Left ventricle myocardium superior (tissue), 1 donor: ENCODE measurements around the gene TM4SF4. TPM values are rescaled to one million over a fixed set of nuclear protein-coding genes. Genes with fewer than 3 reads are reported as not detected.

ENCODE experiments used
- ATAC-seq: fragments of 200-7000 bp; cut with Tn5 transposase; one replicate; pipeline ENCODE4 v1.9.1; 2020; ENCODE audit warnings: mild to moderate bottlenecking, moderate library complexity
- DNase-seq: peaks from one replicate; pipeline ENCODE4 v3.0.0-alpha.2; 2020
- intact Hi-C: fragments of 100-400 bp; cut with micrococcal nuclease; formaldehyde crosslinking; loops from one replicate; pipeline ENCODE4 v1.11.0; 2022
- total RNA-seq: library from RNA; stranded (reverse); fragmentation: NEBNext Ultra II Directional; extraction: Animal tissue kit (Norgen Biotek cat#: 25700); gene quantifications from one replicate; pipeline ENCODE4 v1.2.1, GENCODE V29; 2021
- donor health status: DM: no; HTN: yes; CAD: no; lungs with severe emphysema.

TM4SF4 gene
- total RNA-seq, 1 donor from 2014 or later, result not detected

GRCh38 chr3:149476225-149476624, 1.7 kb downstream of the TM4SF4 start:
- ATAC-seq (no peak), DNase-seq (no peak)

GRCh38 chr3:149479621-149480325, 5.3 kb downstream of the TM4SF4 start:
- intact Hi-C loops, result loop anchor here (5.0 to 10.0 kb wide), 2 partner anchors 87 to 355 kb away; partner anchors contain the start of gene HPS3
- peak; percentile 51 for ATAC-seq
- no peak for DNase-seq

More at GRCh38 chr3:149476225-149476624, 1.7 kb downstream of the TM4SF4 start:
- intact Hi-C loops, result loop anchor here (10.0 kb wide), 1 partner anchor 351 kb away; the partner anchor contains the start of gene HPS3

- ATAC-seq (peak; percentile 98), DNase-seq (peak; percentile 75)
- intact Hi-C loops, result loop anchor here (5.0 kb wide), 1 partner anchor 88 kb away; no protein-coding TSS in a partner anchor
Measured at GRCh38 chr3:149480326-149481017, 6.0 kb downstream of the TM4SF4 start.

- no peak for ATAC-seq
- intact Hi-C loops, result loop anchor here (5.0 kb wide), 1 partner anchor 89 kb away; no protein-coding TSS in a partner anchor
Measured at GRCh38 chr3:149481056-149481455, 6.6 kb downstream of the TM4SF4 start.

GRCh38 chr3:149481491-149481890, 7.0 kb downstream of the TM4SF4 start:
- intact Hi-C loops, result loop anchor here (5.0 kb wide), 1 partner anchor 89 kb away; no protein-coding TSS in a partner anchor
- DNase-seq (no peak), ATAC-seq (no peak)

More at GRCh38 chr3:149481056-149481455, 6.6 kb downstream of the TM4SF4 start:
- DNase-seq, result no peak

- DNase-seq, result no peak
- intact Hi-C loops, result no loop called here
- ATAC-seq, result no peak
Measured at GRCh38 chr3:149486726-149487125, 12.2 kb downstream of the TM4SF4 start.

GRCh38 chr3:149487598-149488197, 13.2 kb downstream of the TM4SF4 start:
- ATAC-seq, result no peak
- DNase-seq, result no peak
- intact Hi-C loops, result no loop called here

DNA sequence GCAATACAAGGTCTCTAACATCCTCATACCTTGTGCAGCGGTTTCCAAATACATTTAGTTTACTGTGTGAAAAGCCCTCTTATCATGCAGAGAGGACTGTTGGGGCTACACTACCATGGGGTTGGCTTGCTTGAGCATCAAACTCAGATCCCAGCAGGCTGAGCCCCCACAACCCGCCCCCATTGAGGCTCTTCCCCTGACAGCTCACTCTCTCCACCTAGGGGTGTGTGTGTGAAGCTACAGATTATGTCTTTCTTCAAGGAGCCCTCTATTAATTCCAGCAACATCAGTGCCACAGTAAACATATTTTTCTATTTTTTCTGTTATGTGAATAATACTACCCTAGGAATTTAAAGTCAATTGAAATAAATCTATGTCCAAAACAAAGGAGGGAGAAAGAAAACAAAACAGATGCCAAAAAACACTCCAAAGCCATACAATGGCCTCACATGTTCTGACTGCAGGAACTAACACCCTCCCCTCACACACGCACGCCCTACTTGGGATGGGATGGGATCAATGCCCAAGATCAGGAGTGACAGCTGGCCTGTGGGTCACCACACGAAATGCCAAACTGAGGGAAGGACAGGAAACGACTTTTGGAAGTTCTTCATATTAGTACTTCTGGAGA, 14.7 kb downstream of the TM4SF4 start:
- DNase-seq, result no peak
- ATAC-seq, result no peak
- intact Hi-C loops, result no loop called here

- intact Hi-C loops, result no loop called here
- no peak for DNase-seq
Measured at GRCh38 chr3:149490260-149490971, 15.9 kb downstream of the TM4SF4 start.

GRCh38 chr3:149493315-149494021, 19.0 kb downstream of the TM4SF4 start:
- DNase-seq, result no peak
- ATAC-seq, result no peak
- intact Hi-C loops, result no loop called here

More at GRCh38 chr3:149490260-149490971, 15.9 kb downstream of the TM4SF4 start:
- ATAC-seq, result no peak

DNA sequence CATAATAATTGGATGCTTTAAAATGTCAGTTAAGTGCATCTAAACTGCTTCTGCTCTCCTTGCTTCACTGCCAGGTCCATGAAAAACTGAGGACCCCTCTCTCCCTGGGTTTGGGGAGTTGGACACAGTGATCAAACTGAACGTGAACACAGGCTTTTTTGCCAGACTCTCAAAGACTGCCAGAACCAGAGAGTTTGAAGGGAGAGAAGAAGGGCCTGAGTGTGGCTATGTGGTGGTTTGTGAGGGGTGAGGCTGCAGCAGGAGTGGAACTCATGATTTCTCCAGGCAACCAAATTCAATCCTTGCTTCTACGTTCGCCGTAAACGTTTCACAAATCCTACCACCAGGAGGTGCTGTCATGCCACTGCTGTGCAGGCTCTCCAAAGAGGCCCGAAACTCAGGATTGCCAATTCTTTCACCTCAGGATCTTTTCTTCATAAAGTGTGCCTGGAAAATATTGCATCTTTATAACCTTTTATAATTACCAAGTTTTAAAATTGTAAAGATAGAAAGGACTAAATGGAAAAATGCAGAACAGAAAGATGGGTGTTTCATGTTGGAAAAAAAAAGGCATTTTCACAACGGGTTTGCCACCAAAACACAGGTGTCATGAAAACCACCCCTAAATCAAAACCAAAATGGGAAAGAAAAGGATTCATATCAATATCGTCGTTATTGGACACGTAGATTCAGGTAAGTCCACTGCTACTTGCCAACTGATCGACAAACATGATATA, 19.7 kb downstream of the TM4SF4 start:
- DNase-seq (peak; percentile 56), ATAC-seq (peak; percentile 65)
- intact Hi-C loops, result no loop called here

DNA sequence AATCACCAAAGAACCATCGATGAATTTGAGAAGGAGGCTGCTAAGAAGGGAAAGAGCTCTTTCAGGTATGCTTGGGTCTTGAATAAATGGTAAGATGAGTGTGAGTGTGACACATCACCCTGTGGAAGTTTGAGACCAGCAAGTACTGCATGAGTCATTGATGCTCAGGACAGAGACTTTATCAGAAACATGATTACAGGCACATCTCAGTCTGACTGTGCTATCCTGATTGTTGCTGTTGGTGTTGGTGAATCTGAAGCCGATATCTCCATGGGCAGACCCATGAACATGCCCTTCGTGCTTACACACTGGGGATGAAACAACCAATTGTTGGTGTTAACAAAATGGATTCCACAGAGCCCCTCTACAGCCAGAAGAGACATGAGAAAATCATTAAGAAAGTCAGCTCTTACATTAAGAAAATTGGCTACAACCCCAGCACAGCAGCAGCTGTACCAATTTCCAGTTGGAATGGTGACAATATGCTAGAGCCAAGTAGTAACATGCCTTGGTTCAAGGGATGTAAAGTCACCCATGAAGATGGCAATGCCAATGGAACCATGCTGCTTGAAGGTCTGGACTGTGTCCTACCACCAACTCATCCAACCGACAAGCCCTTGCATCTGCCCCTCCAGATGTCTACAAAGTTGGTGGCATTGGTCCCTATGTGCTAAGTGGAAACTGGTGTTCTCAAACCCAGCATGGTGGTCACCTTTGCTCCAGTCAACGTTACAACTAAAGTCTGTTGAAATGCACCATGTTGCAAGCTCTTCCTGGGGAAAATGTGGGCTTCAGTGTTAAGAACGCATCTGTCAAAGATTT, 20.5 kb downstream of the TM4SF4 start:
- DNase-seq, result no peak
- no peak for ATAC-seq
- intact Hi-C loops, result no loop called here

GRCh38 chr3:149495581-149496125, 21.2 kb downstream of the TM4SF4 start:
- DNase-seq (no peak), ATAC-seq (no peak)
- intact Hi-C loops, result no loop called here

- no peak for DNase-seq
- no peak for ATAC-seq
- intact Hi-C loops, result no loop called here
Measured at GRCh38 chr3:149496891-149497290, 22.4 kb downstream of the TM4SF4 start.

GRCh38 chr3:149497966-149498670, 23.6 kb downstream of the TM4SF4 start:
- intact Hi-C loops, result no loop called here
- no peak for DNase-seq

DNA sequence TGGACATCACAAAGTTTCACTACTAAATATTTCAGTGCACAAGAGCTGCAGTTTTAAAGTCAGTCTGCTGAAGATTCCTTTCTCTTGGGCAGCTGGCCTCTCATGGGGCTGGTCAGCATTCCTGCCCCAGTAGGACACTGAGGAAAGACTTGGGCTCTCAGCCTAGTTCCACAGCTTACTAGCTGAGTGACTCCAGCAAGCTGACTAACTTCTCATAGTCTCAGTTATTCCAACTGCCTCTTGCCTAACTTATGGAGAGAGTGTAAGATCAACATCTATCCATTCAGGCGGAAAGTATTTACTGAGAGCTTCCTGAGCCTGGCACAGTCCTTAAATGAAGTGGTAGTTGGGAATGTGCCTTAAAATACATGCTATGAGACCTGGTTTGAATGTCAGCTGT, 27.0 kb downstream of the TM4SF4 start:
- ATAC-seq (no peak), DNase-seq (no peak)
- intact Hi-C loops, result no loop called here

More at GRCh38 chr3:149497966-149498670, 23.6 kb downstream of the TM4SF4 start:
- no peak for ATAC-seq
